Head of caudate nucleus (tissue), 42 donors: Measurements from ENCODE around the gene ARRDC1.
A peak's percentile ranks its signal among the peaks of the same experiment; 100 is the strongest.

Experiments used
- DNase-seq, 42 donors: peaks; one replicate each; pipeline versions ENCODE4 v3.0.0 to v3.0.0-alpha.2; 2020 to 2021; ENCODE audit warnings: mixed read lengths in 7 of 42
- intact Hi-C: fragments of 100-400 bp; cut with DNase I; formaldehyde crosslinking; loops from one replicate; pipeline ENCODE4 v1.15.0; 2022

The ARRDC1 gene

DNA sequence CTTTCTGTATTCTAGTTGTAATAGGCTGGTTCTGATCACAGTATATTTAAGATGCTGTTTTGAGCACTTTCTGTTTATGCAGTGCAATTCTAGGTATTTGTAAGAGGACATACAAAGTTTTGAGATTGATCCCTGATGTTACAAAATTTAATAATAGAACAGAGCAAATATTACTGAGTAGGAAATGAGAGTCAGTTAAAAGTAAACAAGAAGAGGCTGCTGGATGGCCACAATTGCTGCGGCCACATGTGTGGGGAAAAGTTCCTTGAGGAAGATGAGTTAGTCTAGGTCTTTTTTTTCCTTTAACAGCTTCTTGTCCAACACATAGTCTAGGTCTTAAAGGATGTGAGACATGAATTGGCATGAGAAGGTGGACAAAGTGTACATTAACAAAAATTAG, 24.6 kb downstream of the ARRDC1 start:
- intact Hi-C loops, result no loop called here
- no peak for DNase-seq

DNA sequence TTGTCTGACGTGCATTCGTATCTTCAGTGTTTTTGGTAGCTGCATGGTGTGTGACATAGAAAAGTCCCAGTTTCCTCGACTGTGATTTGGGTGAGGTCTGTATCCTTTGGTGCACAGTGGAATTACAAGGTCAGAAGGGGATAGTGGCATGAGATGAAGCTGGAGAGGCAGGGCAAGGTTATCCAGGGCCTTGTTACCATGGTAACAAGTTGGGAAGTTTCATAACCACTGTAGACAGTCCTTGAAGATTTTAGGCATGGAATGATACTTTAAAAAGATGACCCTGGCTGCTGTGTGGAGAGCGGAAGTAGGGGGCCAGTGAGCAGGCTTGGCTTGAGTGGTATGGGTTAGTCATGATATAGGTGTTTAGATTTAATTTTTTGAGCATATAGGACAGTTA, 25.2 kb downstream of the ARRDC1 start:
- intact Hi-C loops, result no loop called here

DNA sequence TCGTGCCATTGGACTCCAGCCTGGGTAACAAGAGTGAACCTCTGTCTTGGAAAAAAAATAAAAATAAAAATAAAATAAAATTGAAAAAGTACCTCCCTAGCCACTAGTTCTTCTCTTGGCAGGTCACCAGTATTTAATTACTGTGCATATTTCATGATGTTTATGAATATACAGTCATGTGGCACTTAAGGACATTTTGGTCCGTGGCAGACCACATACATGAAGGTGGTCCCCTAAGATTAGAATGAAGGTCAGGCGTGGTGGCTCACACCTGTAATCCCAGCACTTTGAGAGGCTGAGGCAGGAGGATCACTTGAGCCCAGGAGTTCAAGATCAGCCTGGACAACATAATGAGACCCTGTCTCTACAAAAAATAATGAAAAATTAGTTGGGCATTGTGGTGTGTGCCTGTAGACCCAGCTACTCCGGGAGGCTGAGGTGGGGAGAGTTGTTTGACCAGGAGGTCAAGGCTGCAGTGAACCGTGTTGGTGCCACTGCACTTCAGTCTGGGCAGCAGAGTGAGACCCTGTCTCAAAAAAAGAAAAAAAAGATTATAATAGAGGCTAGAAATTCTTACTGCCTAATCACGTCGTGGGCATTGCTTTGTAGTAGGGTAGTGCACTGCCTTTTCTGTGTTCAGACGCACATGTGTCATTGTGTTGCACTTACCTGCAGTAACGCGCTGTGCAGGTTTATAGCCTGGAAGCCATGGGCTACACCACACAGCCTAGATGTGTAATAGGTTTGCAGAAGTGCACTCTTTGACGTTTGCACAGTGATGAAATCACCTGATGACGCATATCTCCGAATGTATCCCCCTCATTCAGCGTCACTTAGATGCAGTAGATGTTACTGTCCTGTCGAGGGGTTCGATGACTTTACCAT, 26.1 kb downstream of the ARRDC1 start:
- DNase-seq, result no peak
- intact Hi-C loops, result no loop called here

More for the DNA sequence above, 25.2 kb downstream of the ARRDC1 start:
- no peak for DNase-seq

DNA sequence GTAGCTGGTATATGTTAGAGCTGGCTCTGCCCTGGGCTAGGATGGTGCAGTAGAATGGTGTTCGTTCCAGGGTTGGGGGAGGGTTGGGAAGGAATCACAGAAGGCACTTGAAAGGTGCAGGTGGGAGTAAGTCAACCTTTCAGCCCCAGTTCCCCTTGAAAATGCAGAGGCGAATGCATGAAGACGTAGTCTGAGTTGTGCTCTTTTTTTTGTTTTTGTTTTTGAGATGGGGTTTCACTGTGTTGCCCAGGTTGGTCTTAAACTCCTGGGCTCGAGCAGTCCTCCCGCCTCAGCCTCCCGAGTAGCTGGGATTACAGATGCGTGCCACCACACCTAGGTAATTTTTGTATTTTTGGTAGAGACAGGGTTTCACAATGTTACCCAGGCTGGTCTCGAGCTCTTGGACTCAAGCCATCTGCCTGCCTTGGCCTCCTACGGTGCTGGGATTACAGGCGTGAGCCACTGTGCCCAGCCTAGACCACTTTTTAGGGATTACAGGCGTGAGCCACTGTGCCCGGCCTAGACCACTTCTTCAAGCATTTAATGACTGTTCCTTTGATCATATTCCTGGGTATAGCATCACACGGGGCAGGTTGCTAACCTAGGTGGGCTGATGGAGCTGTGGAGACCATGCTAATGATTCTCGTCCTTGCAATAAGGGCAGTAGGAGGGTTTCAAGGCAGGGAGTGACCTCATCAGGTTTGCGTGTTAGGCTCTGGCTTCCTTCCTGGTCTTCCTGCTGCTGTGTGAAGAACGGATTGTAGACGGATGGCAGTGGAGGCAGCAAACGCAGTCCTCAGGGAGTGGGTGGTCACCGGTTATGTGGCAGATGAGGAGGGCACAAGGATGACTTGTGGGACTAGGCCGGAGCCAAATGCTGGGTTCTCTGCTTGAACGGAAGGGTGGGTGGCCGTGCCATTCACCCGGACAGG, 27.0 kb downstream of the ARRDC1 start:
- DNase-seq, result peak in 12 of 42 donors; percentile 29 to 72 (median 50)
- intact Hi-C loops, result no loop called here

DNA sequence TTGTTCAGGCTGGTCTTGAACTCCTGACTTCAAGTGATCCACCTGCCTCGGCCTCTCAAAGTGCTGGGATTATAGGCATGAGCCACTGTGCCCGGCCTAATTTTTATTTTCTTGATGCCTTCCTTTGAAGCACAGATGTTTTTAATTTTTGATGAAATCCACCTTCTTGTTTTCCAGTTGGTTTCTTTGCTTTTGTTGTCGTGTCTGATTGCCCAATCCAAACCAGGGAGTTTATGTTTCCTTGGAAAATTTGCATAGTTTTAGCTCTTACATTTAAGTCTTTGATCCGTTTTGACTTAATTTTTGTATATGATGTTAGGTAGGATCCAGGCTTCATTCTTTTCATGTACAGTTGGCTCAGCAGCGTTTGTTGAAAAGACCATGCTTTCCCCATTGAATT, 28.5 kb downstream of the ARRDC1 start:
- no peak for DNase-seq
- intact Hi-C loops, result no loop called here

DNA sequence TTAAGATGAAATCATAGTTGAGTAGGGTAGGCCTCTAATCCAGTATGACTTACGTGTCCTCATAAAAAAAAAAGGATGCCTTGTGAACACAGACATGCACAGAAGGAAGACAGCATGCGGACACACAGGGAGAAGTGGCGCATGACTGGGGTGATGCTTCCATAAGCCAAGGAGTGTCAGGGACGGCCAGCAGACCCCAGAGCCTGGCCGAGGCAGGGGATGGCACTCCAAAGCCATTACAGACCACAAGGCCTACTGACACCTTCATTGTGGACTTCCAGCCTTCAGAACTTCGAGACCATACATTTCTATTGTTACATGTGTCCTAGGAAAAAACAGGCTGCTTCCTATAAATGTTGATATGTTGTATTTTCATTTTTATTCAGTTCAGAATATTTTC, 33.2 kb downstream of the ARRDC1 start:
- intact Hi-C loops, result no loop called here

DNA sequence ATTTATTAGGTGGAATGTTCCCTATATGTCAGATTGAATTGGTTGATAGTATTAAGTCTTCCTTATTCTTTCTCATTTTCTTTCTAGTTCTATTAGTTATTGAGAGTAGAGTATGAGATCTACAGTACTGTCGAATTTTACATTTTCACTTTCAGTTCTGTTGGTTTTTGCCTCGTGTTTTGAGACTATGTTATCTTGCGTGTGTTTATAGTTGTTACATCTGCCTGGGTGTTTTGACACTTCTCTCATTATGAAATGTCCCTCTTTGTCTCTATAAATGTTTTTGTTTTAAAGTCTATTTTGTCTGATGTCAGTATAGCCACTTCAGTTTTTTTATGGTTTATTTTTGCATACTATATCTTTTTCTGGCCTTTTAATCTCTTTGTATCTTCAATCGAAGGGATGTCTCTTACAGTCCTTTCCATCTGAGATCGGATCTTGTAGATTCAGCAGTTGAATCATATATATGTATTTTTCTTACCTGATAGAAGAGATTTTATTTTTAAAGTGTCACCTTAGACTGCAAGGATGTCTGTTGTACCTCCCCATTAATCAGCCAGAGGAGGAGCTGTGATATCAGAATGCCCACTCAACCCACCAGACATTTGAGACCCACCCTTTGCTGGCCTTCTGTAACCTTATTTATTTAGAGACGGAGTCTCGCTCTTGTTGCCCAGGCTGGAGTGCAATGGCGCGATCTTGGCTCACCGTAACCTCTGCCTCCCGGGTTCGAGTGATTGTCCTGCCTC, 34.0 kb downstream of the ARRDC1 start:
- intact Hi-C loops, result no loop called here
- DNase-seq, result no peak

More for the DNA sequence above, 33.2 kb downstream of the ARRDC1 start:
- no peak for DNase-seq

DNA sequence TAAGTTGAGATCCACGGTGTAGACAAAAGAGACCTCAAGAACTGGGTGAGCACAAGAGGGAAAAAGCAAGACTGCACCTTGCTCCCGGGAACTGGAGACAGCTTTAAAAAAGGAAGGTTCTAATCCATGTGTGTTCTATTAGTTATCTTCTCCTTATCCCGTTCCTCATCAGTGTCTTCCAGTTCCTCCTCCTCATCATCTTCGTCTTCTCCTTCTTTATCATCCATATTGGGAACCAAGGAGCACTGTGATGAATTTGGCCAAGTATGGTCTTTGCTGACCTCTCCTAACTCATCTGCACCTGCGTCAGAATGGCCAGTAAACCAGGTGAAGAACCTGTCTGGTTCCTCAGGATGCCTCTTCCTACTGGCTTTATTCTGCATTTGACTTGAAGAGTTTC, 35.4 kb downstream of the ARRDC1 start:
- intact Hi-C loops, result no loop called here

DNA sequence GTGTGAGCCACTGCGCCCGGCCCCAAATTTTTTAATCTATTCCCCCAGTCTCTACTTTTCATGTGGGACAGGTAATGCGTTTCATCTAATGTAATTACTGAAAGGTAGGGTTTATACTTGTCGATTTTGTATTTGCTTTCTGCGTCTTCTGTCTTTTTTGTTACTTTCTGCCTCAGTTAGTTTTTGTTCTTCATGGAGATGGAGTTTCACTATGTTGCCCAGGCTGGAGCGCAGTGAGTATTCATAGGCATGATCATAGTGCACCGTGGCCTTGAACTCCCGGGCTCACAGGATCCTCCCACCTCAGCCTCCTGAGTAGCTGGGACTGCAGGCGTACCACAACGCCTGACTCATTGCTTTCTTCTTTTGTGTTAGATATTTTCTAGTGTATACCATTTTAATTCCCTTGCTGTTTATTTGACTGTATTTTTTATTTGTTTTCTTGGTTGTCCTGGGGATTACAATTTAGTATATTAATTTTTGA, 36.7 kb downstream of the ARRDC1 start:
- DNase-seq, result no peak
- intact Hi-C loops, result no loop called here

More for the DNA sequence above, 35.4 kb downstream of the ARRDC1 start:
- DNase-seq, result no peak

DNA sequence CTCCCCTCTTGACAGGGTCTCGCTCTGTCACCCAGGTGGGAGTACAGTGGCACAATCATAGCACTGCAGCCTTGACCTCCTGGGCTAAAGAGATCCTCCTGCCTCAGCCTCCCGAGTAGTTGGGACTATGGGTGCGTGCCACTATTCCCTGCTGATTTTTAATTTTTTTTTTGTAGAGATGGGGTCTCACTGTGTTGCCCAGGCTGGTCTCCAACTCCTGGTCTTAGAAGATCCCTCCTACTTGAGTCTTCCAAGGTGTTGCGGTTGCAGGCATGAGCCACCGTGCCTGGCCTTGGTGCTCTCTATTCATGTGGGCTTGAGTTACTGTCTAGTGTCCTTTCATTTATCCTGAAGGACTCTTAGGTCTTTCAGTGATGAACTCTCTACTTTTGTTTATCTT, 37.4 kb downstream of the ARRDC1 start:
- intact Hi-C loops, result no loop called here
- no peak for DNase-seq

DNA sequence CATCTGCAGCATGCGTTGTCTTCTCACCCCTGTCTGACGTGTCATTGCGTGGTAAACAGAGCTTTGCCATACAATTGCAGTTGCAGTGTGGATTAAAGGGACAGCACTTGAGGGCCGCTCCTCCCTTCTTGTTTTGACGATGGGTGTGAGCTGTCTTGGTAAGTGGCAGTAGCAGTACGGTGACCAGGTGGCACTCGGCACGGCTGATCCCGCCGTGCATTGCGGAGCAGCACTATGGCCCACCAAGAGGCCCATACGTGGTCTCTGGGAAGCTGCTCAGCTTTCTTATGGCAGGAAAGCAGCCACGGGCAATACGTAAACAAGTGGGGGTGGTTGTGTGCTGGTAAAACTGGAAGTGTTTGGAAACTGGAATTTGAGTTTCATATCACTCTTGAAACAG, 38.4 kb downstream of the ARRDC1 start:
- intact Hi-C loops, result no loop called here
- DNase-seq, result peak in 2 of 42 donors; percentile 36 to 53

DNA sequence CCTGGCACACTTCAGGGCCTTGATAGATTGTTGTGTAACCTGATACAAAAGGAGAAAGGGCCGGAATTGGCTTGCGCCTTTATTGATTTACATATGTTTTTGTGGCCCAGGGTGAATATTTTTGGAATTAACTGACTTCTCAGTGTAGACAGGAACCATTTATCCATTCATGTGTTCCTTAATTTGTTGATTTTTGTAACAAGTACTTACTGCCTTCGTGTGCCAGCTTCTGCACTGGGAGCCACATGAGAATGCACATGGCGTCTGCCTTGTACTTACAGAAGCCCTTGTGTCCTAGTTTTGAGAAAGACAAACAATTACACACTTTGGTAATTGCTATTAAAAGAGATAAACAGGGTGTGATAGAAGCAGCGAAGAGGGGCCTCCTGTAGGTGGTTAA, 39.7 kb downstream of the ARRDC1 start:
- intact Hi-C loops, result no loop called here
- no peak for DNase-seq

DNA sequence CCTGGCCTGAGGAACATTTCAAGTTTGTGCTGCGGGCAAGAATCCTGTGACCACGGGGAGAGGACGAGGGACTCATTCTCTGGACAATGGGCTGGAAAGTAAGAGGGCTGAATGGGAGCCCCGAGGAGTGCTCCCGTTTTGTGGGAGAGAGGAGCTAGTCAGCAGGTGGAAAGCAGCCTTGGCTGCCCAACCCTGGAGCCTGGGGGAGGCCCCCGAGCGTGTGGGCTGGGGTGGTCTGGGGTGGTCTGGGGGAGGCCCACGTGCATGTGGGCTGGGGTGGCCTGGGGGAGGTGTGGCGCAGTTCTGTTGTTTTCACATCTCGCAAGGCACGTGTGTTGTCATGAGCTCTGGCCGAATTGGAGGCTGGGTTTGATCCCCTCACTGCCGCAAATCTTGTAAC, 40.9 kb downstream of the ARRDC1 start:
- no peak for DNase-seq
- intact Hi-C loops, result no loop called here

DNA sequence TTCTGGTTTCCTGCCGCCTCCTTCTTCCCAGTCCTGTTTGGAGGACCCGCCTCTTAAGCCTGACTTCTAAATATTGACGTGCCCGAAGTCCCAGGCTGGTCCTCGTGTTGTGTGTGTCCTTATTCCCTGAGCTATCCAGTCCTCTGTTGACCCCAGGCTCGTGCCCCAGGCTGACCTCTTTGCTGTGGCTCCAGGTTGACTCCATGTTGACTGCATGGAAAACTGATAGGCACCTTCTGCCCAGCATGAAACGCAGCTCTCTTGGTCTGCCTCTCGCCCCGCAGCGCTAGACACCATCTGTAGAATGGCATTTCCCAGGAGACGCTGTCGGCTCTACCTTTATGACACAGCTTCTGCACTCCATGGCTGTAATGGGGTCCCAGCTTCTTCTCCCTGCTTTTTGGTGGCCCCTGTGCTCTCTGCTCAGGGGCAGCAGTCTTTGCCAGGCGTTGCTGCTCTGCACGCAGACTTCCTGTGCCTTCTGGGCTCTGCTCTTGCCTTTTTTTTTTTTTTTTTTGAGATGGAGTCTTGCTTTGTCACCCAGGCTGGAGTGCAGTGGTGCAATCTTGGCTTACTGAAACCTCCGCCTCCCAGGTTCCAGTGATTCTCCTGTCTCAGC, 41.7 kb downstream of the ARRDC1 start:
- no peak for DNase-seq
- intact Hi-C loops, result no loop called here

DNA sequence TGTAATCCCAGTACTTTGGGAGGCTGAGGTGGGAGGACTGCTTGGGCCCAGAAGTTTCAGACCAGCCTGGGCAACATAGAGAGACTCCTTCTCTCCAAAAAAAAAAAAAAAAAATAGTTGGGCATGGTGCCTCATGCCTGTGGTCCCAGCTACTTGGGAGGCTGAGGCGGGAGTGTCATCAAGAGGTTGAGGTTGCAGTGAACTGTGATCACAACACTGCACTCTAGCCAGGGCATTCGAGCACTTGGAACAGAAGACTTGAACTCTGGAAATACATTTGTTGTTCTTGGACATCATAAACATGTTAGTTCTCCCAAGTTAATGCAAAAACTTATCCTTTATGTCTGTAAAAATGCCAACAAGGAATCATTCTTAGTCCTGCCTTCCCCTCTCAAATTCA, 42.9 kb downstream of the ARRDC1 start:
- intact Hi-C loops, result no loop called here
- DNase-seq, result no peak

DNA sequence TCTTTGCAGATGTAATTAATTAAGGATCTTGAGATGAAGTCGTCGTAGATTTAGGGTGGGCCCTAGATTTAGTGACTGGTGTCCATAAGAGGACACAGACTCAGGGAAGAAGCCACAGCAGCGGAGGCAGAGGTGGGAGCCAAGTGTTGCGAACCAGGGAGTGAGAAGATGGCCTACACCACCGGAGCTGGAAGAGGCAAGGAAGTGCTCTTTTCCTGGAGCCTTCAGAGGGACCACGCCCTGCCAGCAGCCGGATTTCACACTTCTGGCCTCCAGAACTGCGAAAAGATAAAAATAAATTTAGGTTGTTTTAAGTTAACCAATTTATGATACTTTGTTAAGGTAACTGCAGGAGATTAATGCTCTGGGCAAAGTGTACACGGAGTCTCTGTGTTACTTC, 44.1 kb downstream of the ARRDC1 start:
- intact Hi-C loops, result no loop called here
- no peak for DNase-seq

DNA sequence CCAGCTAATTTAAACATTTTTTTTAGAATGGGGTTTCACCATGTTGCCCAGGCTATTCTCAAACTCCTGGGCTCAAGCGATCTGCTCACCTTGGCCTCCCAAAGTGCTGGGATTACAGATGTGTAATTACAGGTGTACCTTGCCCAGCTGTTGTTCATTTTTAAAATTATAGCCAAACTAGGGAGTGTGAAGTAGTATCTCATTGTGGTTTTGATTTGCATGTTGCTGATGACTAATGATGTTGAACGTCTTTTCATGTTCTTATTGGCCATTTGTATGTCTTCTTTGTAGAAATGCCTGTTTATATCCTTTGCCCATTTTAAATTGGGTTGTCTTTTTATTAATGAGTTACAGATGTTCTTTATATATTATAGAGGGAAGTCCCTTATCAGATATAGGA, 44.8 kb downstream of the ARRDC1 start:
- intact Hi-C loops, result no loop called here
- no peak for DNase-seq

DNA sequence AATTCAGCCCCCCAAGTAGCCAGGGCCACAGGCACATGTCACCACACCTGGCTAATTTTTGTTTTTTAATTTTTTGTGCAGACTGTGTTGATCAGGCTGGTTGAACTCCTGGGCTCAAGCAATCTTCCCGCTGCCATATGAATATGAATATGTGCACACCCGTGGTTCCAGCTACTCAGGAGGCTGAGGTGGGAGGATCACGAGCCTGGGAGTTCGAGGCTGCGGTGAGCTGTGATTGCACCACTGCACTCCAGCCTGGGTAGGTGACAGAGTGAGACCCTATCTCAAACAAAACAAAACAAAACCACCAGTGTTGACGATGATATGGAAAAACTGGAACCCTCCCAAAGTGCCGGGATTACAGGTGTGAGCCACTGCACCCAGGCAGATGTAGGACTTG, 45.3 kb downstream of the ARRDC1 start:
- DNase-seq, result no peak
- intact Hi-C loops, result no loop called here

DNA sequence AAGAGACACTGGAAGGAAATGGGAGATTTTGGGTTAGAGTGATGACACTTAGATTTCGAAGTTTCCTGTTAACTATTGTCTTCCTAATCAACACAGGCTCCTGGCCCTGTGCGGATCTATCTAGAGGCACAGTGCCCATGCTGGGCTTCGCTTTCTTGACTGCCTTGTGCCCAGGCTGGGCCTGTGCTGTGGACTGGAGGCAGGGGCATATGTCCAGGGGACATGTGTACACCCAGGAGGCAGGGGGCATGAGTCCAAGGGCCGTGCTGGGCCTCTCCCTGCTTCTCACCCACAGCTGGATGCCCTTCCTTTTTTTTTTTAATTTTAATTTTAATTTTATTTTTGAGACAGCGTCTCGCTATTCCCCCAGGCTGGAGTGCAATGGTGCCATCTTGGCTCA, 50.9 kb downstream of the ARRDC1 start:
- no peak for DNase-seq
- intact Hi-C loops, result no loop called here
